ENCODE results near the gene KRT71. TPM values are rescaled to one million over a fixed set of nuclear protein-coding genes. Genes with fewer than 3 reads are reported as not detected.

KRT71 gene
- total and polyA plus RNA-seq, 2 donors from 2014 or later: not detected

GRCh38 chr12:52529846-52530245, 23.1 kb downstream of the KRT71 start:
- intact Hi-C loops (cut with DNase I): no loop called here
- H3K27ac ChIP-seq (ENCODE audit: low read depth in 2 of 2, low read length in 2 of 2): no peak overlapping the region
- no peak for DNase-seq
- no peaks in the 10 kb centered on the region for H3K36me3 ChIP-seq (ENCODE audit: control insufficient read depth in 2 of 3, insufficient read depth in 3 of 3, low read length in 3 of 3)
- H3K27me3 ChIP-seq (ENCODE audit: control insufficient read depth, insufficient read depth, low read length): no peaks in the 10 kb centered on the region
- FAIRE-seq: no peak
- no peak overlapping the region for H3K9ac ChIP-seq (ENCODE audit: low read length in 3 of 3)
- TF ChIP-seq CTCF (IDR thresholded peaks at IDR 0.05; ENCODE audit: borderline replicate concordance, extremely low read depth, insufficient read depth): no peak
- H3K4me3 ChIP-seq (ENCODE audit: low read length in 3 of 3): no peak overlapping the region
- H3K4me1 ChIP-seq (ENCODE audit: control insufficient read depth in 2 of 3, insufficient read depth in 2 of 3, low read depth in 1 of 3, low read length in 3 of 3): no peaks in the 10 kb centered on the region
- H3K9me3 ChIP-seq (ENCODE audit: control insufficient read depth in 2 of 3, insufficient read depth in 1 of 3, low read length in 3 of 3): no peaks in the 10 kb centered on the region

GRCh38 chr12:52529417-52529816, 23.5 kb downstream of the KRT71 start:
- H3K9ac ChIP-seq (ENCODE audit: low read length in 3 of 3): no peak overlapping the region
- H3K27me3 ChIP-seq (ENCODE audit: control insufficient read depth, insufficient read depth, low read length): no peaks in the 10 kb centered on the region
- no peak for FAIRE-seq
- no peaks in the 10 kb centered on the region for H3K36me3 ChIP-seq (ENCODE audit: control insufficient read depth in 2 of 3, insufficient read depth in 3 of 3, low read length in 3 of 3)
- H3K4me1 ChIP-seq (ENCODE audit: control insufficient read depth in 2 of 3, insufficient read depth in 2 of 3, low read depth in 1 of 3, low read length in 3 of 3): no peaks in the 10 kb centered on the region
- no peak for TF ChIP-seq CTCF (IDR thresholded peaks at IDR 0.05; ENCODE audit: borderline replicate concordance, extremely low read depth, insufficient read depth)
- H3K27ac ChIP-seq (ENCODE audit: low read depth in 2 of 2, low read length in 2 of 2): no peak overlapping the region
- no peak overlapping the region for H3K4me3 ChIP-seq (ENCODE audit: low read length in 3 of 3)
- intact Hi-C loops (cut with DNase I): no loop called here
- no peaks in the 10 kb centered on the region for H3K9me3 ChIP-seq (ENCODE audit: control insufficient read depth in 2 of 3, insufficient read depth in 1 of 3, low read length in 3 of 3)
- DNase-seq: no peak

- TF ChIP-seq CTCF (IDR thresholded peaks at IDR 0.05; ENCODE audit: borderline replicate concordance, extremely low read depth, insufficient read depth): no peak
- DNase-seq (peak in 1 of 5 donors; percentile 5), FAIRE-seq (no peak)
- Histone ChIP-seq H3K9ac (ENCODE audit: low read length in 3 of 3) (no peak overlapping the region), H3K36me3 (ENCODE audit: control insufficient read depth in 2 of 3, insufficient read depth in 3 of 3, low read length in 3 of 3) (no peaks in the 10 kb centered on the region), H3K4me3 (ENCODE audit: low read length in 3 of 3) (no peak overlapping the region), H3K9me3 (ENCODE audit: control insufficient read depth in 2 of 3, insufficient read depth in 1 of 3, low read length in 3 of 3) (no peaks in the 10 kb centered on the region), H3K4me1 (ENCODE audit: control insufficient read depth in 2 of 3, insufficient read depth in 2 of 3, low read depth in 1 of 3, low read length in 3 of 3) (no peaks in the 10 kb centered on the region), H3K27ac (ENCODE audit: low read depth in 2 of 2, low read length in 2 of 2) (no peak overlapping the region), H3K27me3 (ENCODE audit: control insufficient read depth, insufficient read depth, low read length) (no peaks in the 10 kb centered on the region)
- intact Hi-C loops (cut with DNase I): no loop called here
Observed at GRCh38 chr12:52528641-52529143, 24.3 kb downstream of the KRT71 start.
